ENCODE results near the gene RXRA.

Gene RXRA

DNA sequence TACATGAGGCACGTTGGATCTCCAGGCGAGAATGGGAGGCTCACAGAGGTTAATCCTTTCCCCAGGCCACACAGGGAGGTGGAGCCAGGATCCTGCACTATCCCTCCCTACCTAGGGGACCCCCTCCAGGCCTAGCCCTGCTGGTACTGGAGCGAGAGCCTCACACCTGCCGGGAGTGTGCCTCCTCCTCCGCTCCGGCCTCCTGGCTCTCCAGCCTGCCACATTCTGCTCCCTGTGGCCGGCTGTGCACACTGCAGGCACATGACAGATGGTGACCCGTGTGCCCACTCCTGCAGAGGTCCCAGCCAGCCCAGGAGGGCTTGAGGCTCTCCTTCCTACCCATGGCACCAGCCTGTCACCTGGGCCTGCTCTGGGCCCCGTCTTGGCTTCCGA, 93.4 kb downstream of the RXRA start:
- DNase-seq (ENCODE audit: low read depth): no peak

DNA sequence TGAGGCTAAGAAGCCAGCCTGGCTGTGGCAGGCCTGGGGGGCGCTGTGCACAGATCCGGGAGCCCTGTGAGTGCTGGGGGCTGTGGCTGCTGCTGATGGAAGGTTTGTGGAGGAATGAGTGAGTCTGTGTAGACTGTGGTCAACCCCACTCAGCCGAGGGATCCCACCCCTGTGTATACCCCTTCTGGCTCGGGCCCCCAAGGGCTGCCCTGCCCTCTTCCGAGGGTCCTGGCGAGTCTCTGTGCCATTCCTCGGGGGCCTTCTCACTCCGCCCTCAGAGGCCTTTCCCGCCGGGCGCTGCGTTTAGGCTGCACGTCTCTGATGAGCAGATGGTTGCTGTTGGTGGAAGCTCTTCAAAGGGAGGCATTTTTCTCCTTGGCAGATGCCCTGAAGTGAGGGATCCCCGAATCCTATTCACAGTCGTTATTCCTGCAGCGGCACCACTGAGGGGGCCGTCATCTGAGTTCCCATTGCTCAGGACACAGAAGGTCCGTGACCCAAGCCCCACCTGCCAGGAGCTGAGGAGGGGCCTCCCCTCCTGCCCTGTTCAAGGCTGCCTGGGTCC, 94.1 kb downstream of the RXRA start:
- DNase-seq (ENCODE audit: low read depth): no peak

DNA sequence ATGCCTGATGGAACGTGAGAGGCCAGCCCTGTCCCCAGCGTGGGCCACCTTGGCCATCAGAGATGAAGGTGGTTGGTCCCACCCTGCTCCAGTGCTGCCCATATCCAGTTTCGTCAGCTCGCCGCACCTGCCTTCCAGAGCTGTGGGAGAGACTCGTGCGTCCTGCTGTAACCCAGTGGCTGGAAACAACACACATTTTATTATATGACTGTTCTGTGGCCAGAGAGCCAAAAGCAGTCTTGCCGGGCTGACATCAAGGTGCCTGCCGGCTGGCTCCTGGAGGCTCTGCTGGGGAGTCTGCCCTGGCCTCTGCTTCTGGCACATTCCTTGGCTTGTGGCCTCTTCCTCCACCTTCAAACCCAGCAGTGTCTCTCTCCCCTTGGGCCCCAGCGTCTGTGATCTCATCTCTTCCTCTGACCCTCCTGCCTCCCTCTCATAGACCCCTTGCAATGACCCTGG, 94.7 kb downstream of the RXRA start:
- no peak for DNase-seq (ENCODE audit: low read depth)

DNA sequence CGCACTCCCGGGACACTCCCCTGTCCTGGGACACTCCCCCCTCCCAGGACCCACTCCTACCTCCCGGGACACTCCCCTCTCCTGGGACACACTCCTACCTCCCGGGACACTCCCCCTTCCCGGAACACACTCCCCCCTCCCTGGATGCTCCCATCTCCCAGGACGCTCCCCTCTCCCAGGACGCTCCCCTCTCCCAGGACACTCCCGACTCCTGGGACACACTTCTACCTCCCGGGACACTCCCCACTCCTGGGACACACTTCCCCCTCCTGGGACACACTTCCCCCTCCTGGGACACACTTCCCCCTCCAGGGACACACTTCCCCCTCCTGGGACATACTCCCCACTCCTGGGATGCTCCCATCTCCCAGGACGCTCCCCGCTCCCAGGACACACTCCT, 95.6 kb downstream of the RXRA start:
- DNase-seq (ENCODE audit: low read depth): no peak

DNA sequence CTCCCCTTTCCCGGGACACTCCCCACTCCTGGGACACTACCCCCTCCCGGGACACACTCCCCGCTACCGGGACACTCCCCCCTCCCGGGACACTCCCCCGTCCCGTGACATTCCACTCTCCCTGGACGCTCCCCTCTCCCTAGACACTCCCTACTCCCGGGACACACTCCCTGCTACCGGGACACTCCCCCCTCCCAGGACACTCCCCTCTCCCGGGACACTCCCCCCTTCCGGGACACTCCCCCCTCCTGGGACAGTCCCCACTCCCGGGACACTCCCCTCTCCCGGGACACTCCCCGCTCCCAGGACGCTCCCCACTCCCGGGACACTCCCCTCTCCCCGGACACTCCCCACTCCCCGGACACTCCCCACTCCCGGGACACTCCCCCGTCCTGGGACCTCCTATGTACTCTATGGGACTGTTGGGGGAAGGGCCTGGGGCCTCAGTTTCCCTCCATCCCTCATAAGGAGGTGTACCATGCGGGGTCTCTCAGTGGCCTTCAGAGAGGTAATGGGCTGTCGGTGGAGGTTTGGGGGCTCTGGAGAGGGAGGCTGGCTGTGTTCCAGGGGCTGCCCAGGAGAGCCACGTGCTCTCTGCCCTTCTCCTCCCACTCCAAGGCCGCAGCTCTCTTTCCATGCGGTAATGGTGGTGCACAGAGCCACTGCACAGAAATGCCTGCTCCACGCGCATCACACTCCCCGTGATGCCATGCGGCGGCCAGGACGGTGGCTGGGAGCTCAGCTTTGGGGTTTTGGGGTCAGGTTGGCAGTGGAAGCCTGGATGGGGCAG, 96.2 kb downstream of the RXRA start:
- DNase-seq (ENCODE audit: low read depth): no peak

DNA sequence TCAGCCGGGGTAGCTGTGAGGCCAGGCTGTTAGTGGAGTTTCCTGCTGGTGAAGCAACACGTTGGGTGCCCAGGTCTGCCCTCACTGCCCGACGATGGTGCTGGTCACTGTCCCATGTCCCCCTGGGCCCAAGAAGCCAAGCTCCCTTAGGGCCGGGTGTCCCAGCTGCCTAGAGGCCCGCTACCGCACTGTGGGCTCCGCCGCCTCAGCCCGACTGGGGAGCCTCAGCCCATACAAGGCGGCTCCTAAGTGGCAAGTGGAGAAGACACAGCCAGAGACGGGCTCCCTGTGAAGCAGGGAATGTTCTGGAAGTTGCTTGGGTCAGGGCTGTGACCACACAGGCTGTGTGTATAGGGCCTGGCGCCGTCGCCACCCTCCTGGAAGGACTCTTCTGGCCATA, 96.9 kb downstream of the RXRA start:
- no peak for DNase-seq (ENCODE audit: low read depth)

DNA sequence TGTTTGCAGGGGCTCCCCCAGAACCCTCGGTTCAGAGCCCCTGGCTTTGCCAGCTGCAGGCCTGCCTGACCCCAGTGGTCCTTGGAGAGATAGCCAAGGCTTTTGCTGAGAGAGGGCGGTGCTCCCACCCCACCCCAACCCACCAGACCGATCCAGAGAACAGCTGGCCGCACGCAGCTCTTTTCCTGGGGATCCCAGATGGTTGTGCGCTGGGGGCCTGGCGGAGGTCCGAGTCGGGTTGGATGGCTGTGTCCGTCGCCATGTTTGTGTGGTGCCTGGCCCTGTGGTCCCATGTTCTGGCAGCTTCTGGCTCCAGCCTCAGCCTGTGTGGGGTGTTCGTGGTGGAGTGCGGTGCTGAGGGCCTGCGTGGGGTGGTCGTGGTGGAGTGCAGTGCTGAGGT, 97.5 kb downstream of the RXRA start:
- DNase-seq (ENCODE audit: low read depth): no peak

DNA sequence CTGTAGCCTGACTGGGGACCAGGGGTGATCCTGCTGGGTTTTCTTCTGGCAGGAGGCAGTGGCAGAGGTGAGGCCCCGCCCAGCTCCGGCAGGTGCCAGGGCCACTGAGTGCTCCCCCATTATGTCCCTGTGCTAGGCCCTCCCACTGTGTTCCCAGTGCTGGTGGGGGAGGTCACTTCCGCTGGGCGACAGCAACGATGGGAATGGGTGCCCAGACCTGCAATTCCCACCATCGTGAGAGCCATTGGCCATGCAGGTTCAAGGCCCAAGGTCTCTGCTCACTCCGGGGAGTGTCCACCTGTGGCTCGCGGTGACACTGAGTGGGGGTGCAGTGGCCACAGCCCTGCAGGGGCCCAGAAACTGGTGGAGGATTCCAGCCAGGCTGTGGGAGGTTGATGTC, 98.6 kb downstream of the RXRA start:
- no peak for DNase-seq (ENCODE audit: low read depth)

DNA sequence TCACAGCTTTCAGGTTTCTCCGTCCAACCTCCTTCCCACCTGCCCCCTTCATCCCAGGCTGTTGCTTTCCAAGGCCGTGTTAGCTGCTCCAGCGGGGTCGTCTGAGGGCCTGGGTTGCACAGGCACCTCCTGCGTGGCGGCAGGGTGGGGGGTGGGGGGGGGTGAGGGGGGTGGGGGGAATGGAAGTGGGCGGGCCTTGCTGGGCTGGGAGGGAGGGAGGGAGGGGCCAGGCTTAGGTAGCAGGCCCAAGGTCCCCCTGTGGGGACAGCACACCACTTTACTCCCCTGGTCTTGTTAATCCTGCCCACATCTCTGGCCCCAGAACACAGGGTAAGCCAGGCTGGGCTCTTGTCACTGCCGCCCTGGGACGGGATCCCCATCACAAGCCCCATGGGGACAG, 99.1 kb downstream of the RXRA start:
- DNase-seq (ENCODE audit: low read depth): no peak

DNA sequence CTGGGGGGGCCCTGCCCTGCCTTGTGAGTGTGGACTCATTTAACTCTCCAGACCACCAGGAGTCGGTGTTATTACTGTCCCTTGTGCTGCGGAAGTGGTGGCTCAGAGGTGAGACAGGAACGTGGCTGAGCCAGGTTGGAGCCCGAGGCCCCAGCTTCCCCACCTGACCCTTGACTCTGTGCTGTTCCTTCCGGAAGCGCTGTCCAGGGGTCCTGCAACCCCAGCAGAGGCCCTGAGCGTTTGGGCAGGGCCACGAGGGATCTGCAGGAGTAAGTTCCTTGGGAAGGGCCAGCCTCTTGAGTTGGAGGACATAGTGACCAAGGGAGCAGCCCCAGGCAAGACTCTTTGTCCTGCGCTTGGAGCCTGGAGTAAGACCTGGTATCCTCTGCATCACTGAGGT, 99.6 kb downstream of the RXRA start:
- no peak for DNase-seq (ENCODE audit: low read depth)

DNA sequence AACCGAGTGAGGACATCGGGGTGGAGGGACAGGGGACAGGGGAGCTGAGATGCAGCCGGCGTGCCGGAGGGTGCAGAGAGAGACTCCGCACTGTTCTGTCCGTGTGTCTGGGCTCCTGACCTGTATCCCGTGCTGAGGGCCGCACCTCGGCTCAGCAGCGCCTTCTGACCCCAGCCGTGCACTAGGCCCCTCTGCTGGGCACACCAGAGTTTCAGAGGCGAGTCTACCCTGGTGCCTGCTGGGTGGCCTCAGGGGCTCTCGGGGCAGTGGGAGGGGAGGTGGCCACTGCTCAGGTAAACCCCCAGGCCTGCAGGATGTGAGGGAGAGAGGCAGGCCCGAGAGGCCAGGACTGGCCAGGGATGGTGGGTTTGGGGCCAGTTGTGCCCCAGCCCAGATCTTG, 100.2 kb downstream of the RXRA start:
- no peak for DNase-seq (ENCODE audit: low read depth)

DNA sequence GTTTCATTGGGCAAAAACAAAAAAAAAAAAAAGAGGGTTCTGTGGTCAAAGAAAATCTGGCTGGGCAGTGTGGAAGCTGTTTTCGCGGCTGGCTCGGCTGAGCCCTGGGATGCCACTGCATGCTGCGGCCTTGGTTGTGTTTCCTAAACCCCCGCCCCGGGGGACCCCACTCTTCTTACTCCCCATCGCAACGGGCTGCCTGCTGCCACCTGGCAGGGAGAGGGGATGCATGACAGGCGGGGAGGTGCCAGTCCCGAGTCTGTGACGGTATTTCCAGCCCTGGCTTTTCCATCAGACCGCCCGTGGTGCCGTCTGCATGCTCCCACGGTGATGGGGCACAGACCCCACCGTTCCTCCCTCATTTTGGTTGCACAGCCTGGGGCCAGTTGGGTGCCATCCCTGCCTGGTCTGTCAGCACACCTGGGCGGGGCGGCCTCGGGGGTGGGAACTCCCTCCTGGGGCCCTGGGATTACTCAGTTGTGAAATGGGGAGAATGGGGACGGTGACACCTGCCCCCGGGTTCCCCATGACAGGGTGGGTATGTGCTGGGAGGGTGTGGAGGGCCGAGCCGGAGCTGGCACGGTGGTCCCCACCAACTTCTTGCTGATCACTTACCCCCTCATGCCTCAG, 101.0 kb downstream of the RXRA start:
- no peak for DNase-seq (ENCODE audit: low read depth)

DNA sequence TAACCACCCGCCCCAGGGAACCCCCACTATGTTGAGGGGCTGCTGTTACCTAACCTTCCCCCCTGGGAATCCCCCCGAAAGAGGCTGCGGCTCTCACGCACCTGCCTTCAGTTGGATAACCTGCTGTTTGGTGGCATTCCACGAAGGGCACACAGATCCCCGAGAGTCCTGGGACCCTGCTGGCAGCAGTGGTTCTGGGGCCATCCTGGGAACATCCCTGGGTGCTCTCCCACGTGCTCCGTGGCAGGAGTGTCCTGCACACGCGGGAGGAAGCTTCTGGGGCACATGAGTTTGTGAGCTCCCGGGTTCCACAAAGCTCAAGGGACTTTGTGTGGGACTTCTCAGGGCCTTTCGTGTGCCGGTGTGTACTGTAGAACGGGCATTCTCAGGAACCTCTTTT, 102.3 kb downstream of the RXRA start:
- DNase-seq (ENCODE audit: low read depth): no peak

DNA sequence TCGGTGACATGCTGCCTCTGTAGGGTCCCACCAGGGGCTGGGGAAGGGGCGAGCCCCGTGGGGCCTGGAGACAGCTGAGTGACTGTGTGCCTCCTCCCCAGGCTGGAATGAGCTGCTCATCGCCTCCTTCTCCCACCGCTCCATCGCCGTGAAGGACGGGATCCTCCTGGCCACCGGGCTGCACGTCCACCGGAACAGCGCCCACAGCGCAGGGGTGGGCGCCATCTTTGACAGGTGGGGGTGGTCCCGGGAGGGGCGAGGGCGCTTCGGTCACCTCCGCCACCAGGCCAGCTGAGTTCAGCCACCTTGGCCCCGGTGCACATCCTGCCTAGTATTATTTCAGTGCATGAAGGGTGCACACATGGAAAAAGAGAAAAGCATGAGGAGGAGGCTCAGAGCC, 102.8 kb downstream of the RXRA start:
- no peak for DNase-seq (ENCODE audit: low read depth)

DNA sequence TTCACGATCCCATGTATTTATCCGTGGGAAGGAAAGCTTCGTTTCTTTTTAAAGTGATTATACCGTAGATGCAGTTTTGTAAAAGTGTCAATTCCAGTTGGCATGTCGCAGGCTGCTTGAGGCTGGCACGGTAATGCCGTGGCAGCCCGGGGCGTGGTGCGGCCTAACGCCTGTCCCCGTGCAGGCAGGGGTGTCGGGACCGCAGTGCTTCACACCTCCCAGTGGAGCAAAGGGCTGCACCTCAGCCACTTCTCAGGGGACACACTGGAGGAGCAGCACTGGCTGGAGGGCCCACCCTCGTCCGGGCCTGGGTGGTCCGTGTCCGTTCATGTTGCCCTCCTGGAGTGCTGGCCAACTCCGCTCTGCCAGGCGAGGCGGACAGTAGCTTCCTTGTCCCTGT, 103.2 kb downstream of the RXRA start:
- no peak for DNase-seq (ENCODE audit: low read depth)

DNA sequence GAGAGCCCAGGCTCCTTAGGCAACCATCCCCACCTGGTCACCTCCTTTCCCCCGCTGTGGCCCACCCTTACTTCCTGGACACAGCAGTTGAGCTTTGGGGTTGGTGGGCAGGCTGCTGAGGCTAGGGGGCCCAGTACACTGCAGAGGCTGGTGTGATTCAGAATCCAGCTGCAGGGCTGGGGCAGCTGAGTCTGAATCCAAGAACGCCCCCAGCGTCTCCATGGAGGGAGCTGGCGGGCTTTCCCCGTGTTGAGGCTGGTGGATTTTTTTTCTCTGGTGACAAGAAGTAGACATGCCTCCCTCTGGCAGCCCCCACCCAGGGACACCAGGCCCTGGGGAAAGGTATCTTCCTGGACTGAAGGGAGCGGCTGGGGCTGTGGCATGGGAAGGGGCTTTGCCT, 104.8 kb downstream of the RXRA start:
- DNase-seq (ENCODE audit: low read depth): no peak

DNA sequence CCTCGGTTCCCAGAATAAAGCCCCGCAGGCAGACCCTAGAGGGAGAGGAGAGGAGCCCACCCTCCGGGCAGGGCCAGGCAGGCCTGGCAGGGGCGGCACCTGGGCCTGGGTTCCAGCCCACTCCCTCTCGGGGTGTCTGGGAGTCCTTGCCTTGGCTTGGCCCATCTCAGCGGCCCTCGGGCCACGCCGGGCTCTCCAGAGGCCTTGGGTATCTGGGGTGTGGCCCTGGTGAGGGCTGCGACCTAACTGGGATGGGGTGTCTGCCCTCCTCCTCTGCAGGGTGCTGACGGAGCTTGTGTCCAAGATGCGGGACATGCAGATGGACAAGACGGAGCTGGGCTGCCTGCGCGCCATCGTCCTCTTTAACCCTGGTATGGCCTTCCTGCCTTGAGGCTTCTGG, 105.4 kb downstream of the RXRA start:
- DNase-seq (ENCODE audit: low read depth): no peak

DNA sequence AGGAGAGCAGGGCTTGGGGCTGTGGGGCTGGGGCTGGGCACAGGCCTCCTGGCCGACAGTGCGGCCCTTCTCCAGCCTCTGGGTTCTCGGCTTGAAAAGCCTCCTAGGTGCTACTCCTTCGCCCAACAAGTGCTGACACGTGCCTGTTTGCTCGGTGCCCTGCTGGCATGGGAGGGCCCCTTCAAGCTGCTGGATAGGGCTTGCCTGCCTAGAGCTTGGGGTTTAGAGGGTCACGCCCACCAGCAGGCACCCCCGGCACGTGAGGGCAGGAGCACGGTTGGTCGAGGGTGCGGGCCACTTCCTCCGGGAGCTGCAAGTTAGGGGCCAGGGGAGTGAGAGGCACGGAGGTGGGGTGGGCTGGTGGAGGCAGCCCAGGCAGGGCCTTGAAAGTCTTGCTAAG, 106.2 kb downstream of the RXRA start:
- DNase-seq (ENCODE audit: low read depth): no peak

DNA sequence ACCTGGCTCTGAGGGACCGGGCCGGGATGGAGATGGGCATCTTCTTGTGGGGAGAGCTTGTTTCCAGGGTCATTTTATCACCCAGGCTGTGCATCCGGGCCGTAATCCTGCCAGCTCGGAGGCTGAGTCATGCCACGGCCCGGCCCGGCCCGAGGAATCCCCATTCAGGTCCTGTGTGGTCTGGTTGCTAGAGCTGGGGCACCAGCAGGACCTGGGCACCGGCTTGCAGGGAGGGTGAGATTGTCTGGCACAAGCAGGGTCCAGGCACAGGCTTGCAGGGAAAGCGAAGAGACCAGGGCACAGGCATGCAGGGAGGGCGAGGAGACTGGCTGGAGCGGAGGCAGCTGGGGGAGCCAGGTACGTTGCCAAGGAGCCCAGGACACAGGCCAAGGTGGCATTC, 106.8 kb downstream of the RXRA start:
- DNase-seq (ENCODE audit: low read depth): no peak

DNA sequence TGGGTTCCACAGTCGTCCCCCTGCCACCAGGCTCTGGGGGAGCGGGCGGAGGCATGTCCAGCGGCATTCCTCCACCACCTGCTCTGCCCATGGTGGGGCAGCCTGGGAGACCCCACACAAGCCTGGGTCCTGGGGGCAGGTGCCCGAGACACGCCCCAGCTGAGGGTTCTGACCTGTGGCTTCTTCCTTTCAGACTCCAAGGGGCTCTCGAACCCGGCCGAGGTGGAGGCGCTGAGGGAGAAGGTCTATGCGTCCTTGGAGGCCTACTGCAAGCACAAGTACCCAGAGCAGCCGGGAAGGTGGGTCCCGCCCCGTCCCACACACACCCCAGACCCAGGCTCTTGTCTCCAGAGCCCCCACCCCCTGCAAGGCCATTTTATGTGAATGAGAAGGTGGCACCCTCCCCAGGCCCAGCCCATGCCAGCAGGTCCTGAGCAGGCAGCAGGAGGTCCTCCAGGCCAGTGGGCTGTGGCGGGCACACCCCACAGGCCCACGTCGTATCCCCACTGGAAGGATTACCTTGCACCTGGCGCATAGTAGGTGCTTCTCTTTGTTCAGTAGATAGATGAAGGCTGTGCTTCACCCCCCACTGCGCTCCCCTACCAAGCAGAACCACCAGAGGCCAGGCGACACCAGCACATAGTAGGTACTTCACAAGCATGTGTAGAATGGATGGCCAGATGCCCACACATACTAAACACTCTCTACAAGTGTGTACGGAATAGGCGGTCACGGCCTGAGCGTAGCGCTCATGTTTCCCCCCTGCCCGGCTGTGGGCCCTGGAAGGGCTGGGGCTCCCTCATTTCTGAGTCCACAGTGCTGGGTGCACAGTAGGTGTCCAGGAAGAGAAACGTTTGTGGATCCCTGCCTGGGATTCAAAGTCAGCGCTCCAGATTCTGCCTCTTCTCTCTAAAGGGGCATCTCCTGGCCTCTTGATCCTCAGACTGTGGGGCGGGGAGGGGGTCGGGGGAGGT, 107.9 kb downstream of the RXRA start:
- DNase-seq (ENCODE audit: low read depth): no peak

DNA sequence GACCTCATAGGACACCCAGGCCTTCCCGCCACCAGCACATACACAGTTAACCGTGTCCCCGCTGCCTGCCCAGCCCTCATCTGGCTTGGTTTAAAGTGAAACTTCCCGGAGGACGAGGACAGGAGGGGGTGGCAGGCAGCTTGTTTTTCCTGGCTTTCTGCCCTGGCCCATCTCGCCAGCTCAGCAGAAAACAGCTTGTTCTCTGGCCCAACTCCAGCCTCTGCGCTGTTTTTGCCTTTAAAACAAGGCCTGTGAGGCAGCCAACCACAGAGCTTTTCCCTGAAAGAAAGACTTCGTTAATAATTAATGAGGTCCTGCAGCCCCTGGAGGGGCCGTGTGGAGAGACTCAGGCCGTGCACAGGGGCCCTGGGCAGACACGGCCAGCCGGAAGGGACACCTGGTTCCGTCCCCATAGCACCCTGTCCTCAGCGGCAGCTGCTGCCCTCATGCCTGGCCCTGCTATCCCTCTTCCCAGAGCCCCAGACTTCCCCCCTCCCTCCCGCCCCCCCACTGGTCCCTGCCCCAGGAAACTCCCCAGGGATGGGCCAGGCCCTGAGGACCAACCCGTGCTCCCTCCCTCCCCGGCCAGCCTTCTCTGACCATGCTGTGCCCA, 108.7 kb downstream of the RXRA start:
- DNase-seq (ENCODE audit: low read depth): peak; percentile 73

Measured in GM04503 (cell line).